Colonic mucosa (tissue), 2 donors: ENCODE data around the gene HOXB9. TPM values are rescaled to one million over a fixed set of nuclear protein-coding genes. Genes with fewer than 3 reads are reported as not detected.

ENCODE experiments used
- microRNA-seq: library from miRNA; unstranded; fragments of <30 nt; microRNA quantifications from one replicate; pipeline ENCODE4, GENCODE V29; 2019
- total RNA-seq, 2 donors: library from RNA; stranded (reverse); fragmentation: NEBNext Ultra II Directional in 1 of 2; extraction: Animal tissue kit (Norgen Biotek cat#: 25700) in 1 of 2; gene quantifications; one replicate each; pipeline ENCODE4 v1.2.1, GENCODE V29; 2021
- donor health status: DM: no; HTN: no; CAD: no.
- donor health status: DM: no; HTN: no; CAD: no.

Gene HOXB9
- total RNA-seq, 2 donors from 2014 or later, result 37.1 to 73.9 TPM

Small RNA genes within 50 kb of the gene (microRNA-seq; reads per million reads assigned to microRNA genes)
- gene MIR196A1, result 30.3 reads per million, percentile 35 among the genes with 10 or more reads in this experiment

Other genes with a start within 250 kb of the HOXB9 start
- gene SKAP1, start 196.1 kb downstream of the HOXB9 start, total RNA-seq, result 1 to 10 TPM; 1.2 to 2.1 TPM
- gene HOXB1, start 95.3 kb downstream of the HOXB9 start, total RNA-seq, result not detected
- gene HOXB2, start 81.2 kb downstream of the HOXB9 start, total RNA-seq, result 1 to 10 TPM; 2.6 to 6.4 TPM
- 1 to 10 TPM; 2.5 to 4.7 TPM for gene HOXB4, start 48.0 kb downstream of the HOXB9 start, total RNA-seq
- gene HOXB3, start 36.1 kb downstream of the HOXB9 start, total RNA-seq, result 10 to 100 TPM; 17.4 to 31.8 TPM
- 10 to 100 TPM; 11.0 to 22.7 TPM for gene HOXB5, start 32.6 kb downstream of the HOXB9 start, total RNA-seq
- 10 to 100 TPM; 30.0 to 71.0 TPM for gene HOXB6, start 21.4 kb downstream of the HOXB9 start, total RNA-seq
- gene HOXB7, start 15.3 kb downstream of the HOXB9 start, total RNA-seq, result 10 to 100 TPM; 25.9 to 31.4 TPM
- gene HOXB8, start 11.1 kb downstream of the HOXB9 start, total RNA-seq, result 1 to 10 TPM; 4.2 to 7.4 TPM
- gene PRAC1, start 96.2 kb upstream of the HOXB9 start, total RNA-seq, result 100 to 1,000 TPM; 237 to 328 TPM
- 10 to 100 TPM; 12.9 to 19.4 TPM for gene PRAC2, start 96.8 kb upstream of the HOXB9 start, total RNA-seq
- 100 to 1,000 TPM in 1 of 2 donors, 10 to 100 TPM in 1; 82.9 to 122 TPM for gene HOXB13, start 102.4 kb upstream of the HOXB9 start, total RNA-seq
- gene TTLL6, start 190.9 kb upstream of the HOXB9 start, total RNA-seq, result 10 to 100 TPM in 1 of 2 donors, 1 to 10 TPM in 1; 8.2 to 18.7 TPM
- gene CALCOCO2, start 204.7 kb upstream of the HOXB9 start, total RNA-seq, result 100 to 1,000 TPM; 187 to 232 TPM